GM12801 (cell line): ENCODE measurements around the gene SRPRA.

ENCODE experiments used
- CTCF ChIP-seq: IDR thresholded peaks from one replicate; pipeline ENCODE4 v1.5.1; 2011; ENCODE audit warnings: control low read depth; ENCODE audit not compliant: insufficient read length; ENCODE audit errors: extremely low read depth

The SRPRA gene

GRCh38 chr11:126246636-126247035 is 22.1 kb downstream of the SRPRA start:
- TF ChIP-seq CTCF, result no peak

DNA sequence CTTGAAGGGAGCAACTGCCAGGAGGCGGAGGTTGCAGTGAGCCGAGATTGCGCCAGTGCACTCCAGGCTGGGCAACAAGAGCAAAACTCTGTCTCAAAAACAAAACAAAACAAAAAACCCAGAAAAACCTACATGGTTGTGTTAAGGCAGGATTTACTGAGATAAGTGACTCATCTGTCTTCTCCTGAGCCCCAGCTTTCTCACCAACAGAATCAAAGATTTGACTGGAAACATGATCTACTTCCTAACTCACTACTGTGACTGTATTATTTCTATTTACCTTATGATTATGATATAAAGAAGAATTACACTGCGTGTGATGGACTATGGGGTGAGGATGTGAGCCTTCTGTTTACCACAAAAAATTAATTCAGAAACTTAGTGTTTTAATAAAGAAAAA is 35.3 kb downstream of the SRPRA start:
- TF ChIP-seq CTCF, result no peak

DNA sequence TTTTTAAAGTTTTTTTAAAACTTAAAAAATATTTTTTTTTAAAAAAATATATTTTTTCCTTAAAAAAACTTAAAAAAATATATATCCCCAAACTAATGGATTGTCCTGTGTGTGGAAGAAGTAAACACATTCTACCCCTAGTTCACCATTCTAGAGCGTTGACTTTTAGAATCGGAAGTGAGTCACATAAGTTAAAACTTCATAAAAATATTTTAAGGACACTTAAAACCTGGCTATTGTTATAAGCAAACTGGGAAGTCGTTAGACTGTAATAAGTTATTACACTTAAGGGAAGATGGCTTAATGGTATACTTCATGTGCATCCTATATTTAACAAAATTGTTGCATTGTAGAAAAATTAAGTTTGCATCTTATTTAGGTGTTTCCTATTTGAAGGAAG is 36.0 kb downstream of the SRPRA start:
- no peak for TF ChIP-seq CTCF

DNA sequence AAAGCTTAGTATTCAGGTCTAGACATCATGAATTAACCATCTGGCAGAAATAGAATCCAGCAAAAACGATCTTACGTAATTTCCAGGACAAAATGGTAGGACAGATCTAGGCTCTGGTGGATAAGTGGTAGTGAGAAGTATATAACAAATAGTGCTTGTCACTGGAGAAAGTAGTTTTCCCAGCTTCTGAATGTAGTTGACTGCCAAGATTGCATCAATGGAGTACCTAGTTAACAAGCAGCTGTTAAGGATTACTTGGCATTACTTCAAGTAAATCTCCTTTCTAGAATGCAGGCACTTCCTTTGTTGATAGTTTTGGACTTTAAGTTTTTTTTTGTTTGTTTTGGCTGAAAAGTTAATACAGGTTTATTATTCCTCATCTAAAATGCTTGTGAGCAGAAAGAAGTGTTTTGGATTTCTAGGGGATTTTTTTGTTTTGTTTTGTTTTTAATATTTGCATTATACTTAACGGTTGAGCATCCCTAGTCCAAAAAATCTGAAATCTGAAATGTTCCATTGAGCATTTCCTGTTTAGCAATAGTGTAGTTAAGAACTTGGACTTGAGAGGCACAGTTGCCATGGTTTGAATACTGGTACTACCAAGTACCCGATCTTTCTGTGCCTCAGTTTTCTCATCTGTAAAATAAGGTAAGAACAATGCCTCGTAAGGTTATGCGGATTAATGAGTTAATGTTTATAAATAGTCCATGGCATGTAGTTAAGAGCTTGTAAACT is 36.8 kb downstream of the SRPRA start:
- TF ChIP-seq CTCF, result no peak

DNA sequence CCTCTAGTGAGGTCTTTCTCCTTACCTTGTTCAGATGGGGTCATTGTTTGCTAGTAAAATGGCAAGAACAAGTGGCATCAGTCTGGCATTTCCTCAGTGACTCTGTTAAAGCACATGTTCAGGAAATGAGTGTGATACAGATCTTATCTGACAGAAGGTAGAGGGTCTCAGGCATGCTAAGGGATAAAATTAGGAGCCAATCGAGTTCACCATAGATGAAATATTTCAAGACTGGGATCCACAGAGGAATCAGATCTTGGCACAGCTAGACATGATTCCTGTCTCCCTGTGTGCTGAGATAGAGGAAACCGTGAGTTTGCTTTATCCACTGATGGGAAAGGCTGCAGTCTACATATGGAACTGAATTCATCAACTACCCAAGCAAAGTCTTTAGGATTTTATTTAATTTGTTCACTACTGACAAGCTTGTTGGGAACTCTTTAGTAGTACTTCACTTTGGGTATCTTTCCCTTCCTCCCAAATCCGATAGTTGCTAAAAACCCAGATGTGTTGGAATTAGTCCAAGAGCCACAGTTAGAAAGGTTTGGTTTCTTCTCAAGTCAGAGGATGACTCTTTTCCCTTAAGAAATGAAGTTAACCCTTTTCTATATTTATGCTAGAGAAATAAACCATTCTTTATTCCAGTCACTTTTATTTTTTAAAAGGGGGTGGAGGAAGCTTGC is 38.7 kb downstream of the SRPRA start:
- TF ChIP-seq CTCF, result no peak

GRCh38 chr11:126226334-126227084 is 42.2 kb downstream of the SRPRA start:
- no peak for TF ChIP-seq CTCF

DNA sequence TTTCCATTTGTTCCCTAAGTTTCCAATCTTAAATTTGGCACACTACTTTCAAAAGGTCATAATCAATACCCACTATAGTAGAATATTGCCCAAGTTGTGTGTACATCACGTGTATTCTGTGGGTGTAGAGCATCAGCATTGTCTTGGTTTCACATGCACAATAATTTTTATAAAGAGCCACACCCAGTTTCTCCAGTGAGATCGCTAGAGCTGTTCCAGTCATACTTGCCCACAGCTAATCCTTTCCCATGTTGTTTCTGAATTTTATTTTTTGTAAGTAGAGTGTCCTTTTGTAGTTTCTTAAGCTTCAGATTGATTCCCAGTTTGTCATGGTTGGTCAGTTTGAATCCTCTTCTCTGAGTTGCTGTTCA is 43.4 kb downstream of the SRPRA start:
- no peak for TF ChIP-seq CTCF
